GM18505 (cell line): ENCODE results near the gene SNAP47.

ENCODE experiments used
- ATAC-seq: cut with Tn5 transposase; IDR thresholded peaks from one replicate; pipeline ENCODE4 v1.9.1; 2021; ENCODE audit not compliant: unreplicated experiment
- POLR2A ChIP-seq: IDR thresholded peaks from 4 replicates; pipeline ENCODE4 v1.6.1; 2011; ENCODE audit warnings: borderline replicate concordance; ENCODE audit not compliant: insufficient read depth, insufficient read length; ENCODE audit errors: extremely low read depth

Gene SNAP47

GRCh38 chr1:227792216-227793078, 57.2 kb downstream of the SNAP47 start:
- ATAC-seq = no peak
- TF ChIP-seq POLR2A = no peak

- ATAC-seq = no peak
- TF ChIP-seq POLR2A = no peak
Measured at GRCh38 chr1:227793079-227793947, 58.1 kb downstream of the SNAP47 start.

- ATAC-seq = no peak
Measured at GRCh38 chr1:227793948-227794816, 58.9 kb downstream of the SNAP47 start.

GRCh38 chr1:227794817-227795192, 59.6 kb downstream of the SNAP47 start:
- no peak for TF ChIP-seq POLR2A
- ATAC-seq = no peak

More at GRCh38 chr1:227793948-227794816, 58.9 kb downstream of the SNAP47 start:
- TF ChIP-seq POLR2A = no peak

- TF ChIP-seq POLR2A = no peak
- ATAC-seq = no peak
Measured at GRCh38 chr1:227795732-227796131, 60.5 kb downstream of the SNAP47 start.

- ATAC-seq = no peak
Measured at GRCh38 chr1:227796359-227796915, 61.2 kb downstream of the SNAP47 start.

GRCh38 chr1:227797144-227797543, 61.9 kb downstream of the SNAP47 start:
- no peak for TF ChIP-seq POLR2A
- no peak for ATAC-seq

More at GRCh38 chr1:227796359-227796915, 61.2 kb downstream of the SNAP47 start:
- TF ChIP-seq POLR2A = no peak

GRCh38 chr1:227797625-227798024, 62.4 kb downstream of the SNAP47 start:
- TF ChIP-seq POLR2A = no peak
- no peak for ATAC-seq

- no peak for TF ChIP-seq POLR2A
- no peak for ATAC-seq
Measured at GRCh38 chr1:227798078-227798802, 63.0 kb downstream of the SNAP47 start.

- ATAC-seq = no peak
Measured at GRCh38 chr1:227799756-227800155, 64.5 kb downstream of the SNAP47 start.

GRCh38 chr1:227803933-227804332, 68.7 kb downstream of the SNAP47 start:
- ATAC-seq = no peak
- no peak for TF ChIP-seq POLR2A

More at GRCh38 chr1:227799756-227800155, 64.5 kb downstream of the SNAP47 start:
- no peak for TF ChIP-seq POLR2A
